ENCODE data around the gene ADH7. TPM values are rescaled to one million over a fixed set of nuclear protein-coding genes. Genes with fewer than 3 reads are reported as not detected.
A peak's percentile ranks its signal among the peaks of the same experiment; 100 is the strongest.

The ADH7 gene
- total and polyA plus RNA-seq, 2 experiments from 2014 or later = not detected

DNA sequence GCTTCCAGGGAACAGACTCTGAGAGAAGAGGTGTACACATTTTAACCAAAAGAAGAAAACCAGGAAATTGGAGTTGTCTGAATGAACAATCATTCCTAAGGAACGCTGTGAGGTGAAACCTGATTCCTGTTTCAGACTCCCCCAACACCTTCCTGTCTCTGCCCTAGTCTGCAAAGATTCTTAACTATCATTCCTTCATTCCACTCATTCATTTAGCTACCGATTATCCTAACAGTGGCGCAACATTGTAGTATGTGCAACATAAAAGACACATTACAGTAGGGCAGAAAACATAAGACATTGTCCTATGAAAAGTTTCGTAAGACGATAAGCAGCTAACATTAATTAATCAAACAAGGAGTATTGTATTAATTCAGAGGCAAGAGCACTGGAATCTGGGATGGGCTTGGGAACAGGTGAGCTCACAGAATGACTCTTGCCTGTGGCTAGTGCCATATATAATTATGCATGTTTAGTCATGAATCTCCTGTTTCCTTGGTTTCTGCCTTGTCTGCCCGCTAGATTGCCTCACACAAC lies 23.8 kb upstream of the ADH7 start:
- Histone ChIP-seq H3F3A (replicated peaks; ENCODE audit: low read depth) (no peaks in the 10 kb centered on the region), H3K36me3 (ENCODE audit: insufficient read depth) (no peaks in the 10 kb centered on the region), H3K9me2 (ENCODE audit: insufficient read depth) (no peaks in the 10 kb centered on the region), H3K27me3 (ENCODE audit: insufficient read depth) (no peaks in the 10 kb centered on the region), H4K20me1 (replicated peaks; ENCODE audit: insufficient read depth) (no peaks in the 10 kb centered on the region), H3K79me2 (replicated peaks; ENCODE audit: insufficient read depth) (no peaks in the 10 kb centered on the region), H2AFZ (peak overlapping the region; percentile 73), H3K27ac (ENCODE audit: low read depth) (no peak overlapping the region), H3K4me3 (no peak overlapping the region), H3K4me1 (ENCODE audit: insufficient read depth) (0 out of 2 replicates have a peak, but pooled peaks cover 4% of the 10 kb centered on the region), H3K4me2 (no peak overlapping the region)
- Mint-ChIP-seq H3K36me3 (ENCODE audit: low read depth) (no peaks in the 10 kb centered on the region), H3K4me1 (peaks cover 9% of the 10 kb centered on the region), H3K27me3 (ENCODE audit: insufficient read depth, low read depth, poor library complexity) (no peaks in the 10 kb centered on the region), H3K4me3 (no peak overlapping the region), H3K27ac (no peak overlapping the region), H3K9me3 (no peaks in the 10 kb centered on the region)
- TF ChIP-seq NANOG (IDR thresholded peaks at IDR 0.05; ENCODE audit: borderline replicate concordance) (no peak), STAT1 (IDR thresholded peaks at IDR 0.05; ENCODE audit: unreplicated experiment) (no peak), POLR2AphosphoS5 (IDR thresholded peaks at IDR 0.05; ENCODE audit: low read depth) (no peak), ZNF331 (CRISPR knock-in tag; IDR thresholded peaks at IDR 0.05; ENCODE audit: low read depth) (no peak), EZH2 (IDR thresholded peaks at IDR 0.05; ENCODE audit: low read depth, unreplicated experiment) (no peak), CREB1 (CRISPR knock-in tag; IDR thresholded peaks at IDR 0.05; ENCODE audit: low read depth) (no peak), EZH2phosphoT487 (IDR thresholded peaks at IDR 0.05; ENCODE audit: unreplicated experiment) (no peak)
- TF ChIP-seq, protein P1, sequence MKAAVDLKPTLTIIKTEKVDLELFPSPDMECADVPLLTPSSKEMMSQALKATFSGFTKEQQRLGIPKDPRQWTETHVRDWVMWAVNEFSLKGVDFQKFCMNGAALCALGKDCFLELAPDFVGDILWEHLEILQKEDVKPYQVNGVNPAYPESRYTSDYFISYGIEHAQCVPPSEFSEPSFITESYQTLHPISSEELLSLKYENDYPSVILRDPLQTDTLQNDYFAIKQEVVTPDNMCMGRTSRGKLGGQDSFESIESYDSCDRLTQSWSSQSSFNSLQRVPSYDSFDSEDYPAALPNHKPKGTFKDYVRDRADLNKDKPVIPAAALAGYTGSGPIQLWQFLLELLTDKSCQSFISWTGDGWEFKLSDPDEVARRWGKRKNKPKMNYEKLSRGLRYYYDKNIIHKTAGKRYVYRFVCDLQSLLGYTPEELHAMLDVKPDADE (IDR thresholded peaks at IDR 0.05) = no peak
- TF ChIP-seq, protein P2, sequence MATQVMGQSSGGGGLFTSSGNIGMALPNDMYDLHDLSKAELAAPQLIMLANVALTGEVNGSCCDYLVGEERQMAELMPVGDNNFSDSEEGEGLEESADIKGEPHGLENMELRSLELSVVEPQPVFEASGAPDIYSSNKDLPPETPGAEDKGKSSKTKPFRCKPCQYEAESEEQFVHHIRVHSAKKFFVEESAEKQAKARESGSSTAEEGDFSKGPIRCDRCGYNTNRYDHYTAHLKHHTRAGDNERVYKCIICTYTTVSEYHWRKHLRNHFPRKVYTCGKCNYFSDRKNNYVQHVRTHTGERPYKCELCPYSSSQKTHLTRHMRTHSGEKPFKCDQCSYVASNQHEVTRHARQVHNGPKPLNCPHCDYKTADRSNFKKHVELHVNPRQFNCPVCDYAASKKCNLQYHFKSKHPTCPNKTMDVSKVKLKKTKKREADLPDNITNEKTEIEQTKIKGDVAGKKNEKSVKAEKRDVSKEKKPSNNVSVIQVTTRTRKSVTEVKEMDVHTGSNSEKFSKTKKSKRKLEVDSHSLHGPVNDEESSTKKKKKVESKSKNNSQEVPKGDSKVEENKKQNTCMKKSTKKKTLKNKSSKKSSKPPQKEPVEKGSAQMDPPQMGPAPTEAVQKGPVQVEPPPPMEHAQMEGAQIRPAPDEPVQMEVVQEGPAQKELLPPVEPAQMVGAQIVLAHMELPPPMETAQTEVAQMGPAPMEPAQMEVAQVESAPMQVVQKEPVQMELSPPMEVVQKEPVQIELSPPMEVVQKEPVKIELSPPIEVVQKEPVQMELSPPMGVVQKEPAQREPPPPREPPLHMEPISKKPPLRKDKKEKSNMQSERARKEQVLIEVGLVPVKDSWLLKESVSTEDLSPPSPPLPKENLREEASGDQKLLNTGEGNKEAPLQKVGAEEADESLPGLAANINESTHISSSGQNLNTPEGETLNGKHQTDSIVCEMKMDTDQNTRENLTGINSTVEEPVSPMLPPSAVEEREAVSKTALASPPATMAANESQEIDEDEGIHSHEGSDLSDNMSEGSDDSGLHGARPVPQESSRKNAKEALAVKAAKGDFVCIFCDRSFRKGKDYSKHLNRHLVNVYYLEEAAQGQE (IDR thresholded peaks at IDR 0.05; ENCODE audit: unreplicated experiment) = no peak
- TF ChIP-seq, protein P3, sequence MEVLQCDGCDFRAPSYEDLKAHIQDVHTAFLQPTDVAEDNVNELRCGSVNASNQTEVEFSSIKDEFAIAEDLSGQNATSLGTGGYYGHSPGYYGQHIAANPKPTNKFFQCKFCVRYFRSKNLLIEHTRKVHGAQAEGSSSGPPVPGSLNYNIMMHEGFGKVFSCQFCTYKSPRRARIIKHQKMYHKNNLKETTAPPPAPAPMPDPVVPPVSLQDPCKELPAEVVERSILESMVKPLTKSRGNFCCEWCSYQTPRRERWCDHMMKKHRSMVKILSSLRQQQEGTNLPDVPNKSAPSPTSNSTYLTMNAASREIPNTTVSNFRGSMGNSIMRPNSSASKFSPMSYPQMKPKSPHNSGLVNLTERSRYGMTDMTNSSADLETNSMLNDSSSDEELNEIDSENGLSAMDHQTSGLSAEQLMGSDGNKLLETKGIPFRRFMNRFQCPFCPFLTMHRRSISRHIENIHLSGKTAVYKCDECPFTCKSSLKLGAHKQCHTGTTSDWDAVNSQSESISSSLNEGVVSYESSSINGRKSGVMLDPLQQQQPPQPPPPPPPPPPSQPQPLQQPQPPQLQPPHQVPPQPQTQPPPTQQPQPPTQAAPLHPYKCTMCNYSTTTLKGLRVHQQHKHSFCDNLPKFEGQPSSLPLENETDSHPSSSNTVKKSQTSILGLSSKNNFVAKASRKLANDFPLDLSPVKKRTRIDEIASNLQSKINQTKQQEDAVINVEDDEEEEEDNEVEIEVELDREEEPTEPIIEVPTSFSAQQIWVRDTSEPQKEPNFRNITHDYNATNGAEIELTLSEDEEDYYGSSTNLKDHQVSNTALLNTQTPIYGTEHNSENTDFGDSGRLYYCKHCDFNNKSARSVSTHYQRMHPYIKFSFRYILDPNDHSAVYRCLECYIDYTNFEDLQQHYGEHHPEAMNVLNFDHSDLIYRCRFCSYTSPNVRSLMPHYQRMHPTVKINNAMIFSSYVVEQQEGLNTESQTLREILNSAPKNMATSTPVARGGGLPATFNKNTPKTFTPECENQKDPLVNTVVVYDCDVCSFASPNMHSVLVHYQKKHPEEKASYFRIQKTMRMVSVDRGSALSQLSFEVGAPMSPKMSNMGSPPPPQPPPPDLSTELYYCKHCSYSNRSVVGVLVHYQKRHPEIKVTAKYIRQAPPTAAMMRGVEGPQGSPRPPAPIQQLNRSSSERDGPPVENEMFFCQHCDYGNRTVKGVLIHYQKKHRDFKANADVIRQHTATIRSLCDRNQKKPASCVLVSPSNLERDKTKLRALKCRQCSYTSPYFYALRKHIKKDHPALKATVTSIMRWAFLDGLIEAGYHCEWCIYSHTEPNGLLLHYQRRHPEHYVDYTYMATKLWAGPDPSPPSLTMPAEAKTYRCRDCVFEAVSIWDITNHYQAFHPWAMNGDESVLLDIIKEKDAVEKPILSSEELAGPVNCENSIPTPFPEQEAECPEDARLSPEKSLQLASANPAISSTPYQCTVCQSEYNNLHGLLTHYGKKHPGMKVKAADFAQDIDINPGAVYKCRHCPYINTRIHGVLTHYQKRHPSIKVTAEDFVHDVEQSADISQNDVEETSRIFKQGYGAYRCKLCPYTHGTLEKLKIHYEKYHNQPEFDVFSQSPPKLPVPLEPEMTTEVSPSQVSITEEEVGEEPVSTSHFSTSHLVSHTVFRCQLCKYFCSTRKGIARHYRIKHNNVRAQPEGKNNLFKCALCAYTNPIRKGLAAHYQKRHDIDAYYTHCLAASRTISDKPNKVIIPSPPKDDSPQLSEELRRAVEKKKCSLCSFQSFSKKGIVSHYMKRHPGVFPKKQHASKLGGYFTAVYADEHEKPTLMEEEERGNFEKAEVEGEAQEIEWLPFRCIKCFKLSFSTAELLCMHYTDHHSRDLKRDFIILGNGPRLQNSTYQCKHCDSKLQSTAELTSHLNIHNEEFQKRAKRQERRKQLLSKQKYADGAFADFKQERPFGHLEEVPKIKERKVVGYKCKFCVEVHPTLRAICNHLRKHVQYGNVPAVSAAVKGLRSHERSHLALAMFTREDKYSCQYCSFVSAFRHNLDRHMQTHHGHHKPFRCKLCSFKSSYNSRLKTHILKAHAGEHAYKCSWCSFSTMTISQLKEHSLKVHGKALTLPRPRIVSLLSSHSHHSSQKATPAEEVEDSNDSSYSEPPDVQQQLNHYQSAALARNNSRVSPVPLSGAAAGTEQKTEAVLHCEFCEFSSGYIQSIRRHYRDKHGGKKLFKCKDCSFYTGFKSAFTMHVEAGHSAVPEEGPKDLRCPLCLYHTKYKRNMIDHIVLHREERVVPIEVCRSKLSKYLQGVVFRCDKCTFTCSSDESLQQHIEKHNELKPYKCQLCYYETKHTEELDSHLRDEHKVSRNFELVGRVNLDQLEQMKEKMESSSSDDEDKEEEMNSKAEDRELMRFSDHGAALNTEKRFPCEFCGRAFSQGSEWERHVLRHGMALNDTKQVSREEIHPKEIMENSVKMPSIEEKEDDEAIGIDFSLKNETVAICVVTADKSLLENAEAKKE (CRISPR knock-in tag; IDR thresholded peaks at IDR 0.05) = no peak
- TF ChIP-seq, protein P4, sequence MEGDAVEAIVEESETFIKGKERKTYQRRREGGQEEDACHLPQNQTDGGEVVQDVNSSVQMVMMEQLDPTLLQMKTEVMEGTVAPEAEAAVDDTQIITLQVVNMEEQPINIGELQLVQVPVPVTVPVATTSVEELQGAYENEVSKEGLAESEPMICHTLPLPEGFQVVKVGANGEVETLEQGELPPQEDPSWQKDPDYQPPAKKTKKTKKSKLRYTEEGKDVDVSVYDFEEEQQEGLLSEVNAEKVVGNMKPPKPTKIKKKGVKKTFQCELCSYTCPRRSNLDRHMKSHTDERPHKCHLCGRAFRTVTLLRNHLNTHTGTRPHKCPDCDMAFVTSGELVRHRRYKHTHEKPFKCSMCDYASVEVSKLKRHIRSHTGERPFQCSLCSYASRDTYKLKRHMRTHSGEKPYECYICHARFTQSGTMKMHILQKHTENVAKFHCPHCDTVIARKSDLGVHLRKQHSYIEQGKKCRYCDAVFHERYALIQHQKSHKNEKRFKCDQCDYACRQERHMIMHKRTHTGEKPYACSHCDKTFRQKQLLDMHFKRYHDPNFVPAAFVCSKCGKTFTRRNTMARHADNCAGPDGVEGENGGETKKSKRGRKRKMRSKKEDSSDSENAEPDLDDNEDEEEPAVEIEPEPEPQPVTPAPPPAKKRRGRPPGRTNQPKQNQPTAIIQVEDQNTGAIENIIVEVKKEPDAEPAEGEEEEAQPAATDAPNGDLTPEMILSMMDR (conservative IDR thresholded peaks at IDR 0.05; ENCODE audit: low read depth in 2 of 2) = no peak
- ATAC-seq (no peak; the same call in 2 of the 3 replicates), DNase-seq (ENCODE audit: low spot score) (peak; percentile 19)
